Prostate gland (tissue), 2 donors: ENCODE data around the gene LBHD1. TPM values are rescaled to one million over a fixed set of nuclear protein-coding genes. Genes with fewer than 3 reads are reported as not detected.

Experiments
- DNase-seq: peaks from one replicate; pipeline ENCODE4 v3.0.0-alpha.2; 2019; ENCODE audit warnings: low spot score
- H3K27ac ChIP-seq, 2 donors: fragments of 200-600 bp; sonication (generic); 2 replicates each; pipeline ENCODE4 v1.5.1; 2017 to 2019
- H3K27me3 ChIP-seq: fragments of 200-600 bp; sonication (generic); replicated peaks from 2 replicates; pipeline ENCODE4 v1.5.1; 2019; ENCODE audit not compliant: insufficient read depth
- H3K36me3 ChIP-seq, 2 donors: fragments of 200-600 bp; sonication (generic); 1 replicate in 1 of 2; 2 replicates in 1 of 2; pipeline versions ENCODE4 v1.5.1 to v1.8.1; 2017 to 2019
- H3K4me1 ChIP-seq: fragments of 200-600 bp; sonication (generic); replicated peaks from 2 replicates; pipeline ENCODE4 v1.5.1; 2019
- H3K4me3 ChIP-seq, 2 donors: fragments of 200-600 bp; sonication (generic); 2 replicates each; pipeline ENCODE4 v1.5.1; 2017 to 2019
- H3K9me3 ChIP-seq: fragments of 200-600 bp; sonication (generic); 2 replicates; pipeline ENCODE4 v1.5.1; 2017
- CTCF ChIP-seq, 4 experiments: fragments of 200-600 bp in 2 of 4; fragments of 450-650 bp in 2 of 4; sonication (generic) in 2 of 4; IDR thresholded peaks; 1 replicate in 3 of 4; 2 replicates in 1 of 4; pipeline ENCODE4 v1.5.1; 2016 to 2019; ENCODE audit warnings: antibody characterized with exemption in 4 of 4, mild to moderate bottlenecking in 2 of 4, moderate library complexity in 2 of 4
- POLR2A ChIP-seq: fragments of 450-650 bp; IDR thresholded peaks from one replicate; pipeline ENCODE4 v1.6.1; 2016; ENCODE audit warnings: antibody characterized with exemption, mild to moderate bottlenecking
- POLR2AphosphoS5 ChIP-seq: sonication (generic); formaldehyde crosslinking; IDR thresholded peaks from one replicate; pipeline ENCODE4 v1.6.1; 2017; ENCODE audit warnings: antibody characterized with exemption
- WGBS: methylation state at CpG from one replicate; pipeline ENCODE4 v1.1.5; 2018; 5-methylcytosine and 5-hydroxymethylcytosine counted together
- intact Hi-C: fragments of 100-400 bp; cut with DNase I; formaldehyde crosslinking; loops from one replicate; pipeline ENCODE4 v1.14.2; 2022
- total RNA-seq, 2 donors: library from RNA; depleted of rRNA; stranded (reverse); fragments of >200 nt; gene quantifications; one replicate each; pipeline ENCODE4 v1.1.0, GENCODE V29; 2016

Gene LBHD1
- total RNA-seq, 2 donors from 2014 or later, result 7.1 to 10.2 TPM

GRCh38 chr11:62665075-62665598, 6.9 kb downstream of the LBHD1 start, which contains the start of the genes C11orf98 and CSKMT:
C11orf98 (minus strand) TSS chr11:62665210; CDS start chr11:62665169, 41 bp downstream.
CSKMT (plus strand) TSS chr11:62665312; CDS start chr11:62665880, 568 bp downstream.
- no peaks in the 10 kb centered on the region for H3K9me3 ChIP-seq
- peak; percentile 96 for DNase-seq
- no peaks in the 10 kb centered on the region for H3K27me3 ChIP-seq
- H3K4me3 ChIP-seq, result peak within 1 kb of the TSS; percentile 80 to 86
- no peaks in the 10 kb centered on the region for H3K36me3 ChIP-seq
- H3K4me1 ChIP-seq, result peaks cover 10% of the 10 kb centered on the region
- WGBS, result under 1% methylated on average over 42 of the region's 47 CpGs
- peak within 1 kb of the TSS; percentile 87 to 90 for H3K27ac ChIP-seq
- TF ChIP-seq CTCF (IDR thresholded peaks at IDR 0.05) (no peak), POLR2AphosphoS5 (peak; percentile 97), POLR2A (peak; percentile 89)
- intact Hi-C loops, result no loop called here

- intact Hi-C loops, result no loop called here
- peak overlapping the region; percentile 87 to 90 for H3K27ac ChIP-seq
- peak overlapping the region; percentile 80 to 86 for H3K4me3 ChIP-seq
- H3K27me3 ChIP-seq, result no peaks in the 10 kb centered on the region
- 3% methylated on average over 34 of the region's 36 CpGs for WGBS
- no peaks in the 10 kb centered on the region for H3K36me3 ChIP-seq
- no peak for DNase-seq
- no peaks in the 10 kb centered on the region for H3K9me3 ChIP-seq
- H3K4me1 ChIP-seq, result peaks cover 10% of the 10 kb centered on the region
- TF ChIP-seq CTCF (IDR thresholded peaks at IDR 0.05) (no peak), POLR2A (no peak), POLR2AphosphoS5 (no peak)
Measured at GRCh38 chr11:62664405-62665074, 7.5 kb downstream of the LBHD1 start.

- Histone ChIP-seq H3K4me3 (no peak overlapping the region), H3K27ac (no peak overlapping the region), H3K27me3 (no peaks in the 10 kb centered on the region), H3K36me3 (no peaks in the 10 kb centered on the region), H3K9me3 (no peaks in the 10 kb centered on the region), H3K4me1 (peaks cover 6% of the 10 kb centered on the region)
- WGBS, result 51% methylated on average over 5 of the region's 5 CpGs
- no peak for DNase-seq
- intact Hi-C loops, result no loop called here
- no peak for TF ChIP-seq POLR2A
- no peak for TF ChIP-seq CTCF (IDR thresholded peaks at IDR 0.05)
- no peak for TF ChIP-seq POLR2AphosphoS5
Measured at GRCh38 chr11:62656796-62657429, 15.2 kb downstream of the LBHD1 start.

GRCh38 chr11:62654297-62654696, 17.8 kb downstream of the LBHD1 start:
- no peak for DNase-seq
- no peaks in the 10 kb centered on the region for H3K27me3 ChIP-seq
- H3K4me3 ChIP-seq, result no peak overlapping the region
- H3K36me3 ChIP-seq, result no peaks in the 10 kb centered on the region
- intact Hi-C loops, result no loop called here
- no peak overlapping the region for H3K27ac ChIP-seq
- TF ChIP-seq POLR2AphosphoS5 (no peak), CTCF (IDR thresholded peaks at IDR 0.05) (no peak), POLR2A (no peak)
- peaks cover 6% of the 10 kb centered on the region for H3K4me1 ChIP-seq
- WGBS, result 91% methylated on average over 11 of the region's 11 CpGs
- H3K9me3 ChIP-seq, result no peaks in the 10 kb centered on the region
